Upper lobe of right lung (tissue), 1 donor: ENCODE data around the gene SETD1A. TPM values are rescaled to one million over a fixed set of nuclear protein-coding genes. Genes with fewer than 3 reads are reported as not detected.
"Not testable (repeated sequence)": the region's sequence is repeated elsewhere in the genome, so short reads cannot be mapped to it uniquely, and the experiment has no call there.

Source experiments
- ATAC-seq: fragments of 200-7000 bp; cut with Tn5 transposase; one replicate; pipeline ENCODE4 v1.9.1; 2020; ENCODE audit warnings: mild to moderate bottlenecking, moderate library complexity
- DNase-seq: peaks from one replicate; pipeline ENCODE4 v3.0.0-alpha.2; 2020
- H3K27ac ChIP-seq: fragments of 200-600 bp; one replicate; pipeline ENCODE4 v1.8.0; 2022
- H3K27me3 ChIP-seq: fragments of 200-600 bp; one replicate; pipeline ENCODE4 v1.8.0; 2022; ENCODE audit warnings: mild to moderate bottlenecking
- H3K36me3 ChIP-seq: fragments of 200-600 bp; one replicate; pipeline ENCODE4 v1.8.0; 2022
- H3K4me1 ChIP-seq: fragments of 200-600 bp; one replicate; pipeline ENCODE4 v1.8.0; 2022
- H3K4me3 ChIP-seq: fragments of 200-600 bp; one replicate; pipeline ENCODE4 v1.8.0; 2022; ENCODE audit warnings: mild to moderate bottlenecking
- H3K9me3 ChIP-seq: fragments of 200-600 bp; one replicate; pipeline ENCODE4 v1.8.0; 2022
- intact Hi-C: fragments of 100-400 bp; cut with DNase I; formaldehyde crosslinking; loops from one replicate; pipeline ENCODE4 v1.11.0; 2022
- total RNA-seq: library from RNA; stranded (reverse); fragmentation: NEBNext Ultra II Directional; extraction: Animal tissue kit (Norgen Biotek cat#: 25700); gene quantifications from one replicate; pipeline ENCODE4 v1.2.1, GENCODE V29; 2021
- TF ChIP-seq, protein P1 (sequence below): fragments of 200-600 bp; IDR thresholded peaks from one replicate; pipeline ENCODE4 v1.8.0; 2022; ENCODE audit warnings: antibody characterized with exemption
- donor health status: DM: no; HTN: yes; CAD: no; lungs with severe emphysema.

Gene SETD1A
- total RNA-seq, 1 donor from 2014 or later = 18.6 TPM

DNA sequence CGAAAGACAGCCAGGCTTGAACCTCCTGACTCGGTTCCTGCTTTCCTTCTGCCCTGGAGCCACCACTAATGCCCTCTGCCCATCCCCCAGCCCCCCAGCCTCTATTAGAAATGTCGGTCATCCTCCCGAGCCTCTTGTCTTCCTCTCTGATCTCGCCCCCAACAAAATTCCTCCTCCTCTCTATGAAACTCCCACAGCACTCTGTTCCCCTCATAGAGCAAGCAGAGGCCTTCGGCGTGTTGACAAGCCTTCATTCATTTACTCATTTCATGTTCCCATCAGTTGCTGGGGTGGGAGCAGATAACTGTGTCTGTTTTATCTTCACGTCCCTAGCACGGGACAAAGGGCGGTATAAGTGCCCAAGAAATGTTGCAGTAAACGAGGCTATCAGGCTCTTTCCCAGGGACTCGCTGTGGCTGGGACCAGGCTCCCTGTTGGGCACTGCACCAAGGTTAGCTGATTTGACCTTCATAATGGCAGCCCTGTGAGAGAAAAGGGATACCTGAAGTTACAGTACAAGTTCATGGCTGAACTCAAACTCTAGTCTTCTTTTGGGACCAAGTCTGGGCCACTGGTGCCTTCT lies 26.4 kb upstream of the SETD1A start:
- intact Hi-C loops = no loop called here
- TF ChIP-seq, protein P1, sequence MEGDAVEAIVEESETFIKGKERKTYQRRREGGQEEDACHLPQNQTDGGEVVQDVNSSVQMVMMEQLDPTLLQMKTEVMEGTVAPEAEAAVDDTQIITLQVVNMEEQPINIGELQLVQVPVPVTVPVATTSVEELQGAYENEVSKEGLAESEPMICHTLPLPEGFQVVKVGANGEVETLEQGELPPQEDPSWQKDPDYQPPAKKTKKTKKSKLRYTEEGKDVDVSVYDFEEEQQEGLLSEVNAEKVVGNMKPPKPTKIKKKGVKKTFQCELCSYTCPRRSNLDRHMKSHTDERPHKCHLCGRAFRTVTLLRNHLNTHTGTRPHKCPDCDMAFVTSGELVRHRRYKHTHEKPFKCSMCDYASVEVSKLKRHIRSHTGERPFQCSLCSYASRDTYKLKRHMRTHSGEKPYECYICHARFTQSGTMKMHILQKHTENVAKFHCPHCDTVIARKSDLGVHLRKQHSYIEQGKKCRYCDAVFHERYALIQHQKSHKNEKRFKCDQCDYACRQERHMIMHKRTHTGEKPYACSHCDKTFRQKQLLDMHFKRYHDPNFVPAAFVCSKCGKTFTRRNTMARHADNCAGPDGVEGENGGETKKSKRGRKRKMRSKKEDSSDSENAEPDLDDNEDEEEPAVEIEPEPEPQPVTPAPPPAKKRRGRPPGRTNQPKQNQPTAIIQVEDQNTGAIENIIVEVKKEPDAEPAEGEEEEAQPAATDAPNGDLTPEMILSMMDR = no peak
- Histone ChIP-seq H3K36me3 (peaks cover 25% of the 10 kb centered on the region), H3K27me3 (no peaks in the 10 kb centered on the region), H3K4me3 (no peak overlapping the region), H3K4me1 (no peaks in the 10 kb centered on the region), H3K27ac (no peak overlapping the region), H3K9me3 (no peaks in the 10 kb centered on the region)
- no peak for DNase-seq
- ATAC-seq = no peak

DNA sequence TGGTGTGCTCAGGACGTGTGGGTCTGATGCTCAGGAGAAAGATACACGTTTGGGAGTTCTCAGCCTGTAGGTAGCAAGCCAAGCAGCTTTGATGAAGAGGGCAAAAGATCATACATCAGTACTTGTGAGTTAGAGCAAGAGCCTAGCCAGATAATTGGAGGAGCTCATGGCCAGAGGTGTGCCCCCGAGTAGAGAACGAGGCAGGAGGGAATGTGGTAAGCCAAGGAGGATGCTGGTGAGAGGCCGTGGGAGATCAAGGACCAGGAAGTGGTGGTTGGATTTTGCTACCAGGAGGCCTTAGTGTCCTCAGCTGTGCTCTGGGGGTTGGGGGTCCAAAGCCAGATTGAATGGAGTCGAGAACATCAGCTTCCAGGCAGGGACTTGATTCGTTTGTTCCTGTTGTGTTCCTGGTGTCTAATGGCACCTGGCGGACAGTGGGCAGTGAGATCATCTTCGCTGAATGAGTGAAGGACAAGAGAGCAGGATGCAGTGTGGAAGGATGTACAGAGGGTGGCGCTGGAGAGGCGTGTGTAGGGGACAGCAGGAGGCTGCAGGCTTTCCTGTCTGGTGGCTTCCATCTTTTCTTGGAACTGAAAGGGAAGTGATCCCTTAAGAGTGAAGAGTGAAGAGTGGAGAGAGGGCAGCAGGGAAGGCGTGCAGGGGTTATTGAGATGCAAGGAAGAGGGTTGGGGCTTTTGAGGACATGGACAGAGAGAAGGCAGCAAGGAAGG lies 22.6 kb upstream of the SETD1A start:
- DNase-seq (no peak), ATAC-seq (peak; percentile 92)
- Histone ChIP-seq H3K36me3 (peaks cover 24% of the 10 kb centered on the region), H3K27ac (no peak overlapping the region), H3K27me3 (no peaks in the 10 kb centered on the region), H3K4me1 (peaks cover 7% of the 10 kb centered on the region), H3K4me3 (no peak overlapping the region), H3K9me3 (no peaks in the 10 kb centered on the region)
- intact Hi-C loops = no loop called here
- TF ChIP-seq, protein P1 = peak; percentile 51

DNA sequence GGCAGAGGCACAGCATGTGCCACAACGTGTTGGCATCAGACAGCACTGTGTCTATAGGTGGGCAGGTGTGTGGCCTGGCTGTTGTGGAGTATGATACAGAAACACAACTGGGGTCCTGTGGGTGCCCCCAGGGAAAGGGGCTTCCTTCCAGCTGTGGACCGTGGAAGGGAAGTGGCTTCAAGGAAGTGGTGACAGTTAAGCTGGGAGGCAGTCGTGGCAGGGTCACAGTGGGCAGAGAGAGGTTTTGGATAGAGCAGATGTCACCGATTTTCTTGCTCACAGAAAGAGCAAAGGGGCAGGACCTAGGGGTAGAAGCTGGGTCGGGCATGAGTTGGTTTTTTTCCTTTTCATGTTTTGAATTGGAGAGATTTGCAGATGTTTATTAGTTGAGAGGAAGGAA lies 19.9 kb upstream of the SETD1A start:
- peak overlapping the region; percentile 30 for H3K27ac ChIP-seq
- DNase-seq (no peak), ATAC-seq (no peak)
- intact Hi-C loops = no loop called here
- no peak overlapping the region for H3K4me3 ChIP-seq
- peaks cover 14% of the 10 kb centered on the region for H3K4me1 ChIP-seq
- H3K36me3 ChIP-seq = peaks cover 4% of the 10 kb centered on the region
- TF ChIP-seq, protein P1 = no peak
- no peaks in the 10 kb centered on the region for H3K9me3 ChIP-seq
- no peaks in the 10 kb centered on the region for H3K27me3 ChIP-seq

DNA sequence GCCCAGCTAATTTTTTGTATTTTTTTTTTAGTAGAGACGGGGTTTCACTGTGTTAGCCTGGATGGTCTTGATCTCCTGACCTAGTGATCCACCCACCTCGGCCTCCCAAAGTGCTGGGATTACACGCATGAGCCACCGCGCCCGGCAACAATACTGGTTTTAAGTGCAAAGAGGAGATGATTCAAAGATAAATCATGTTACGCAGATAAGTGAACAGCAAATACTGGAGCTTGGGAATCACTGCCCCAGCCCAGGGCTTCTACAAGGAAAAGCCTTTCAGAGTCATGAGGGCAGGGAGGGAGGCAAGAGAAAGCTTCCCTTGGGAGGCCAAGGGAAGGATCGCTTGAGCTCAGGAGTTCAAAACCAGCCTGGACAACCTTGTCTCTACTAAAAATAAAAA lies 18.0 kb upstream of the SETD1A start:
- H3K4me1 ChIP-seq = peaks cover 14% of the 10 kb centered on the region
- DNase-seq, H3K4me3 ChIP-seq, H3K36me3 ChIP-seq, H3K9me3 ChIP-seq, intact Hi-C loops, H3K27me3 ChIP-seq, H3K27ac ChIP-seq, ATAC-seq: not testable (repeated sequence)

DNA sequence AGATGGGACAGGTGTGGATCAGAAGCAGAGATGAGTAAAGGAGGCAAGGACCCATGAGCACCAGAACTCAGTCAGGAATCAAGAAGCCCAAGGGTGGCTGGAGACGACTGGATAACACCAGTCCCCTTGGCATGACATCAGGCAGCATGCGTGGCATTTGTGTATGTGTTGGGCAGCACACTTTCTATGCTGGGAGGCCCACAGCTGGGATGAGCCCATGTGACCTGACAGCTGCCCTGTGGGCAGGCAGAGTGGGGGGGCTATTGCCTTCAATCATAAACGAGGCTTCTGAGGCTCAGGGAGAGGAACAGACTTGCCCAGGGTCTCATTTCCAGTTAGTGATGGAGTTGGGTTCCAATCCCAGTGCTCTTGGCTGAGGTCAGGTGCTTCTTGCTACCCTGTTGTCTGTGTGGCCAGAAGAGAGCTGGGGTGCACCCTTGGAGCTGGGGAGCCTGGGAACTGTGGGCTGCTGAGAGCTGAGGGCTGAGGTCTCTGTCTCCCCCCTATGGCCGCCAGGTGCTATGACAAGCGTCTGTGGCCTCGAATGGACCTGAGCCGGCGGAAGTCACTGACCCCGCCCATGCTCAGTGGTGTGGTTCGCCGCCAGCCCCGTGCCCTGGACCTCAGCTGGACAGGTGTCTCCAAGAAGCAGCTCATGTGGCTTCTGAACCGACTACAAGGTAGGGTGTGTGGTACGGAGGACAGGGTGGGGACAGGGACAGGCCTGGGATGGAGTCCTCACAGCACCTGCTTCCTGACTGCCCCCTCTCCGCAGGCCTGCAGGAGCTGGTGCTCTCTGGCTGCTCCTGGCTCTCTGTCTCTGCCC lies 15.7 kb upstream of the SETD1A start:
- Histone ChIP-seq H3K36me3 (peaks cover 4% of the 10 kb centered on the region), H3K27me3 (no peaks in the 10 kb centered on the region), H3K4me3 (no peak overlapping the region), H3K4me1 (peaks cover 14% of the 10 kb centered on the region), H3K9me3 (no peaks in the 10 kb centered on the region), H3K27ac (no peak overlapping the region)
- ATAC-seq (peak; percentile 99), DNase-seq (peak; percentile 90)
- TF ChIP-seq, protein P1 = peak; percentile 91
- intact Hi-C loops = no loop called here

DNA sequence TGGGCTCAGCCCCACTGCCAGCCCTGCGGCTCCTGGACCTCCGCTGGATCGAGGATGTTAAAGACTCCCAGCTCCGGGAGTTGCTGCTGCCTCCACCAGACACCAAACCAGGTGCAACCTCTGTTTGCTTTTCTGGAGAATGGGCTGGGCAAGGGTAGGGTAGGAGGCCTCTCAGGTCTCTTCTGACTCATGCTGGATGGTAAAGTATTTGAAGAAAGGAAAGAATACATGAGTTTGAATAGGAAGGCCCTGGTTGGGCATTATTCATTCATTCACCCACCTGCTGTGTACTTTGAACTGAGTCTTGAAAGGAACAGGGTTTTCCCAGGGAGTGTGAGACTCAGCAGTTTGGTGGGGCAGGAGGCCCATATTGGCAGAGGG lies 15.1 kb upstream of the SETD1A start:
- Histone ChIP-seq H3K4me1 (peaks cover 14% of the 10 kb centered on the region), H3K27me3 (no peaks in the 10 kb centered on the region), H3K4me3 (no peak overlapping the region), H3K27ac (no peak overlapping the region), H3K9me3 (no peaks in the 10 kb centered on the region), H3K36me3 (peaks cover 4% of the 10 kb centered on the region)
- TF ChIP-seq, protein P1 = no peak
- ATAC-seq (no peak), DNase-seq (no peak)
- intact Hi-C loops = no loop called here
